Breast epithelium (tissue), 4 donors: Measurements from ENCODE around the gene PDCD5. TPM values are rescaled to one million over a fixed set of nuclear protein-coding genes. Genes with fewer than 3 reads are reported as not detected.

ENCODE experiments used
- DNase-seq, 2 donors: peaks; one replicate each; pipeline ENCODE4 v3.0.0-alpha.2; 2019; ENCODE audit warnings: low spot score in 2 of 2
- H3K27ac ChIP-seq, 2 donors: fragments of 200-600 bp; sonication (generic) in 1 of 2; one replicate each; pipeline ENCODE4 v1.5.1; 2016 to 2019; ENCODE audit warnings: mild to moderate bottlenecking in 1 of 2
- H3K27me3 ChIP-seq, 2 donors: fragments of 200-600 bp; sonication (generic) in 1 of 2; one replicate each; pipeline versions ENCODE4 v1.5.1 to v1.6.0; 2017 to 2019; ENCODE audit warnings: control low read depth in 1 of 2, mild to moderate bottlenecking in 1 of 2
- H3K36me3 ChIP-seq: fragments of 200-600 bp; one replicate; pipeline ENCODE4 v1.5.1; 2019
- H3K4me1 ChIP-seq, 2 donors: fragments of 200-600 bp; sonication (generic); one replicate each; pipeline ENCODE4 v1.5.1; 2016 to 2019; ENCODE audit warnings: control low read depth in 1 of 2
- H3K4me3 ChIP-seq, 3 donors: fragments of 200-600 bp; sonication (generic); 1 replicate in 2 of 3; 2 replicates in 1 of 3; pipeline ENCODE4 v1.5.1; 2016 to 2019; ENCODE audit warnings: mild to moderate bottlenecking in 3 of 3, moderate library complexity in 2 of 3
- H3K9me3 ChIP-seq, 2 donors: fragments of 200-600 bp; sonication (generic) in 1 of 2; one replicate each; pipeline ENCODE4 v1.5.1; 2016 to 2019; ENCODE audit warnings: control low read depth in 1 of 2
- POLR2A ChIP-seq: fragments of 450-650 bp; IDR thresholded peaks from one replicate; pipeline ENCODE4 v1.6.1; 2016; ENCODE audit warnings: antibody characterized with exemption, mild to moderate bottlenecking, moderate library complexity
- POLR2AphosphoS5 ChIP-seq, 3 donors: sonication (generic); formaldehyde crosslinking; IDR thresholded peaks; one replicate each; pipeline ENCODE4 v1.6.1; 2017; ENCODE audit warnings: antibody characterized with exemption in 3 of 3
- intact Hi-C: fragments of 100-400 bp; cut with DNase I; formaldehyde crosslinking; loops from one replicate; pipeline ENCODE4 v1.15.1; 2023; ENCODE audit warnings: low total_unique reads
- total RNA-seq, 3 donors: library from RNA; depleted of rRNA; stranded (reverse); fragments of >200 nt; gene quantifications; one replicate each; pipeline ENCODE4 v1.1.0, GENCODE V29; 2016
- TF ChIP-seq, protein P1 (sequence below), 3 donors: fragments of 450-650 bp; IDR thresholded peaks; one replicate each; pipeline ENCODE4 v1.5.1; 2016 to 2017; ENCODE audit warnings: antibody characterized with exemption in 3 of 3, mild to moderate bottlenecking in 3 of 3, moderate library complexity in 3 of 3

The PDCD5 gene
- total RNA-seq, 3 donors from 2014 or later, result 82.8 to 93.7 (median 89.3) TPM

DNA sequence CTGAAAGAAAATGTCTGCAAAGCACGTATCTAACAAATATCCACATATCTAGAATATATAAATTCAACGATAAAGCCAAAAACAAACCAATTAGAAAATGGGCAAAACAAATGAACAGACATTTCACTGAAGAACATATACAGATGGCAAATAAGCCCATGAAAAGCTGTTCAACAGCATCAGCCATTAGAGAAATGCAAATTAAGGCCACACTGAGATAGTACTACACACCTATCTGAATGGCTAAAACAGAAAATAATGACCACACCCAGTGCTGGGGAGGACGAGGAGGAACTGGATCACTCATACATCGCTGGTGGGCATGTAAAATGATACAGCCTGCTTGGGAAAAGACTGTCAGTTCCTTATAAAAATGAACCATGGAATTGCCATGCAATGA is 32.0 kb downstream of the PDCD5 start:
- no peaks in the 10 kb centered on the region for H3K9me3 ChIP-seq
- no peaks in the 10 kb centered on the region for H3K4me1 ChIP-seq
- TF ChIP-seq POLR2AphosphoS5 (IDR thresholded peaks at IDR 0.05), result no peak
- TF ChIP-seq, protein P1, sequence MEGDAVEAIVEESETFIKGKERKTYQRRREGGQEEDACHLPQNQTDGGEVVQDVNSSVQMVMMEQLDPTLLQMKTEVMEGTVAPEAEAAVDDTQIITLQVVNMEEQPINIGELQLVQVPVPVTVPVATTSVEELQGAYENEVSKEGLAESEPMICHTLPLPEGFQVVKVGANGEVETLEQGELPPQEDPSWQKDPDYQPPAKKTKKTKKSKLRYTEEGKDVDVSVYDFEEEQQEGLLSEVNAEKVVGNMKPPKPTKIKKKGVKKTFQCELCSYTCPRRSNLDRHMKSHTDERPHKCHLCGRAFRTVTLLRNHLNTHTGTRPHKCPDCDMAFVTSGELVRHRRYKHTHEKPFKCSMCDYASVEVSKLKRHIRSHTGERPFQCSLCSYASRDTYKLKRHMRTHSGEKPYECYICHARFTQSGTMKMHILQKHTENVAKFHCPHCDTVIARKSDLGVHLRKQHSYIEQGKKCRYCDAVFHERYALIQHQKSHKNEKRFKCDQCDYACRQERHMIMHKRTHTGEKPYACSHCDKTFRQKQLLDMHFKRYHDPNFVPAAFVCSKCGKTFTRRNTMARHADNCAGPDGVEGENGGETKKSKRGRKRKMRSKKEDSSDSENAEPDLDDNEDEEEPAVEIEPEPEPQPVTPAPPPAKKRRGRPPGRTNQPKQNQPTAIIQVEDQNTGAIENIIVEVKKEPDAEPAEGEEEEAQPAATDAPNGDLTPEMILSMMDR (IDR thresholded peaks at IDR 0.05), result no peak
- no peak for TF ChIP-seq POLR2A
- intact Hi-C loops, result no loop called here
- no peak overlapping the region for H3K4me3 ChIP-seq
- DNase-seq, result no peak
- no peaks in the 10 kb centered on the region for H3K27me3 ChIP-seq
- no peak overlapping the region for H3K27ac ChIP-seq
- no peaks in the 10 kb centered on the region for H3K36me3 ChIP-seq

DNA sequence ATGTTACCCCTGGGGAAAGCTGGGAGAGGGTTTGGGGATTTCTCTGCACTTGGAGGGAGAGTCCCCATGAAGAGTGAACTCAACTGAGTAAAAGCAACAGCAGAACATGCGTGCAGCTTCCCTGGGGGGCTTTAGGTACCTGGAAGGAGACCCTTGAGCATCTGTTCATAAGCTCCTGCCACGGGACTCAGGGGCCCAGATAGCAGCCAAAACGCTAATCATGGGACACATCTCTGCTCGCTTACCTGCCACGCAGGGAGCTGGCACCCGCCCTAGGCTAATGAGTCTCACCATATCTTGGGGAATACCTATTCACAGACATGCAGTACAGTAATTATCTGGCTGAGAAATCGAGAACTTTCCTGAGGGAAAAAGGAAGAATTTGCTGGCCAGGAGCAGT is 33.9 kb downstream of the PDCD5 start:
- Histone ChIP-seq H3K4me1 (no peaks in the 10 kb centered on the region), H3K36me3 (no peaks in the 10 kb centered on the region), H3K9me3 (no peaks in the 10 kb centered on the region), H3K4me3 (no peak overlapping the region), H3K27ac (no peak overlapping the region), H3K27me3 (no peaks in the 10 kb centered on the region)
- DNase-seq, result no peak
- TF ChIP-seq POLR2AphosphoS5 (IDR thresholded peaks at IDR 0.05), result no peak
- intact Hi-C loops, result no loop called here

DNA sequence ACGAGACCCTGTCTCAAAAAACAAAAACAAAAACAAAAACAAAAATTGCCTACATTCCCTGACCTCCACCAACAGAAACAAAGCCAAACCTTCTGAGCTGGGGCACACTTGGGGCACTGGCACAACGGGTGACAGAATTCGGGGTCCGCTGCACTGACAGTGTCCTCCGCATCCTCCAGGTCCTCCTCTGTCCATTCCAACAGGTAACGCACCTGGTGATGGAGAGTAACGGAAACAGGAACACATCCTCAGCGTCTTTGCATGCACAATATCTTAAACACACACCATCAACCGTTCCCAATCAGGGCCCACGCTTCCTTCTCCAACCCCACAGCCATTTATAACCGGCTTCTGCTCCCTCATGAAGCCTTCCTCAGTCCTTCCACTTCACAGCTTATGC is 34.6 kb downstream of the PDCD5 start:
- H3K9me3 ChIP-seq, result no peaks in the 10 kb centered on the region
- no peak overlapping the region for H3K4me3 ChIP-seq
- no peaks in the 10 kb centered on the region for H3K36me3 ChIP-seq
- no peak for DNase-seq
- TF ChIP-seq POLR2AphosphoS5 (IDR thresholded peaks at IDR 0.05) (no peak), POLR2A (no peak)
- TF ChIP-seq, protein P1 (IDR thresholded peaks at IDR 0.05), result no peak
- no peak overlapping the region for H3K27ac ChIP-seq
- H3K27me3 ChIP-seq, result no peaks in the 10 kb centered on the region
- no peaks in the 10 kb centered on the region for H3K4me1 ChIP-seq
- intact Hi-C loops, result no loop called here

DNA sequence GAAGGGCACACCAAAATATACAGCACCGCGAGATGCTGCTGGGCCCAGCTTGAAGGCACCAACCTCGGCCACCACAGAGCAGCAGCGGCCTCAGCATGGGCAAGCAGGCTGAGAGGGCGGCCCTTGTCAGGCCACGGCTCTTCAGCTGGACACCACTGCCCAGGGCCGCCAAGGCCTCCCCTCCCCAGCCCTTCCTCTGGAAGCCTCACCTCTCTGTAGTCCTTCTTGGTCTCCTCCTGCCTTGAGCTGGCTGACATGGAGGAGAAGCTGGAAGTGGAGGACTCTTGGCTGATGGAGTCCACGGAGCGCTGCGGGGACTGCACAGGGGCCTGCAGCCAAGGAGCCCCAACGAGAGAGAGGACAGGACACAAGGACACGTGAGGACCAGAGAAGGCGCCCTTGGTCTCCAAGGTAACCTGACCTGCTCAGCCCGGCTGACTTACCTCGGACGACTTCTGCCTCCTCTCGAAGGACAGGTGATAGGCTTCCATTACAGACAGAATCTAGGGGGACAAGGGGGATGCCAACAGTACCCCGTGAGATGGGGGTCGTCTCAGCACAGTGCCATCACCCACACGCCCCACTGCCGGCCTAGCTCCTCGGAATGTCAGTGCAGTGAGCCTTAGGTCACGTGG is 38.2 kb downstream of the PDCD5 start:
- intact Hi-C loops, result no loop called here
- DNase-seq, result no peak
- Histone ChIP-seq H3K4me3 (no peak overlapping the region), H3K9me3 (no peaks in the 10 kb centered on the region), H3K27me3 (no peaks in the 10 kb centered on the region), H3K27ac (no peak overlapping the region), H3K4me1 (no peaks in the 10 kb centered on the region), H3K36me3 (no peaks in the 10 kb centered on the region)
- TF ChIP-seq, protein P1 (IDR thresholded peaks at IDR 0.05), result no peak
- no peak for TF ChIP-seq POLR2A
- TF ChIP-seq POLR2AphosphoS5 (IDR thresholded peaks at IDR 0.05), result no peak

DNA sequence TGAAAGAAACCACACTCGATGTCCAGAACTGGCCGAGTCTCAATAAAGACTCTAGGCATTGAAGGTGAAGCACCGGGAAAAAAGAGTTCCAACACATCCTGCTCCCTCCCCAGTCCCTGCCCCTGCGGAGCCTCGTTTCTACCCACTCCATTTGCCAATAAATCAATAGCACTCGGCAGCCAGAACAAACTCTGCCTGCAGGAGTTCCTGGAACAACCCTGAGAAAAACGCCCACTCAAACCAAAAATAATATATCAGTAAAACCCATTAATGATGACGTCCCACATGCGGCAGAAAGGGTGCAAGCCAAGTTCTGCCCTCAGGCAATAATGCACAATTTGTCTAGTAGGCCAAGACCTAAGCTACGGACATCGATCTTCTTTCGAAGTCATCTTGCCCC is 41.0 kb downstream of the PDCD5 start:
- H3K27ac ChIP-seq, result no peak overlapping the region
- no peaks in the 10 kb centered on the region for H3K4me1 ChIP-seq
- H3K27me3 ChIP-seq, result no peaks in the 10 kb centered on the region
- H3K9me3 ChIP-seq, result no peaks in the 10 kb centered on the region
- no peaks in the 10 kb centered on the region for H3K36me3 ChIP-seq
- no peak for DNase-seq
- no peak overlapping the region for H3K4me3 ChIP-seq
- intact Hi-C loops, result no loop called here
- TF ChIP-seq, protein P1 (IDR thresholded peaks at IDR 0.05), result no peak
- TF ChIP-seq POLR2A, result no peak

DNA sequence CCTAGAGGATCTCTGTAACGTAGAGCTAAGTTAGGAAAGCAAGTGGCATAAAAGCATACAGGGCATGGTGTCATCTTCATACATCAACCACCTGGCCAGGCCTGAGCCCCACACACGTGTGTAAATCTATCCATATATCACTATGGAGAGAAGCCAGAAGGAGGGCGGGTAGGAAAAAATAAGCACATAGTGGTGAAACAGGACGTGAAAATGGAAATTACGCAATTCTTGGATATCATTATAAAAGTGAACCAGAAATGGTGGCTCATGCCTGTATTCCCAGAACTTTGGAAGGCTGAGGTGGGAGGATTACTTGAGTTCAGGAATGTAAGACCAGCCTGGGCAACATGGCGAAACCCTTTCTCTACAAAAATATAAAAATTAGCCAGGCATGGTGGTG is 43.4 kb downstream of the PDCD5 start:
- Histone ChIP-seq H3K4me3 (no peak overlapping the region), H3K9me3 (no peaks in the 10 kb centered on the region), H3K4me1 (no peaks in the 10 kb centered on the region), H3K36me3 (no peaks in the 10 kb centered on the region), H3K27me3 (no peaks in the 10 kb centered on the region), H3K27ac (no peak overlapping the region)
- intact Hi-C loops, result no loop called here
- no peak for TF ChIP-seq POLR2A
- TF ChIP-seq, protein P1 (IDR thresholded peaks at IDR 0.05), result no peak
- TF ChIP-seq POLR2AphosphoS5 (IDR thresholded peaks at IDR 0.05), result no peak
- no peak for DNase-seq
